Uterus (tissue), 2 donors: ENCODE results near the gene PID1.

ENCODE experiments used
- CTCF ChIP-seq, 4 experiments: fragments of 200-600 bp in 2 of 4; fragments of 450-650 bp in 2 of 4; sonication (generic) in 2 of 4; IDR thresholded peaks; one replicate each; pipeline ENCODE4 v1.5.1; 2016 to 2019; ENCODE audit warnings: antibody characterized with exemption in 4 of 4, mild to moderate bottlenecking in 2 of 4, moderate library complexity in 1 of 4
- POLR2A ChIP-seq, 2 donors: fragments of 450-650 bp; IDR thresholded peaks; one replicate each; pipeline ENCODE4 v1.6.1; 2016; ENCODE audit warnings: antibody characterized with exemption in 2 of 2, mild to moderate bottlenecking in 1 of 2, moderate library complexity in 1 of 2

GRCh38 chr2:228987441-228988155 lies 283.5 kb downstream of the PID1 start:
- no peak for TF ChIP-seq CTCF (IDR thresholded peaks at IDR 0.05)
- TF ChIP-seq POLR2A (IDR thresholded peaks at IDR 0.05): no peak
